Activated naive CD4-positive, alpha-beta T cell treated with anti-CD3 and anti-CD28 coated beads, Interleukin-2, amount 50 U/mL, for 24 hours (primary cell): ENCODE results near the gene FBXO33.

ENCODE experiments used
- H3K27ac Mint-ChIP-seq: one replicate; pipeline ENCODE4 v1.8.0; 2021; ENCODE audit warnings: mild to moderate bottlenecking, mixed read lengths
- H3K27me3 Mint-ChIP-seq: one replicate; pipeline ENCODE4 v1.8.0; 2021; ENCODE audit warnings: mixed read lengths
- H3K36me3 Mint-ChIP-seq: one replicate; pipeline ENCODE4 v1.8.0; 2021; ENCODE audit warnings: mixed read lengths
- H3K4me1 Mint-ChIP-seq: one replicate; pipeline ENCODE4 v1.8.0; 2021; ENCODE audit warnings: mixed read lengths
- H3K4me3 Mint-ChIP-seq: one replicate; pipeline ENCODE4 v1.8.0; 2021; ENCODE audit warnings: mild to moderate bottlenecking, mixed read lengths
- H3K9me3 Mint-ChIP-seq: one replicate; pipeline ENCODE4 v1.8.0; 2021; ENCODE audit warnings: mixed read lengths

Gene FBXO33

GRCh38 chr14:39398382-39398781 lies 33.9 kb downstream of the FBXO33 start:
- Mint-ChIP-seq H3K9me3 (no peaks in the 10 kb centered on the region), H3K36me3 (peaks cover 6% of the 10 kb centered on the region)

DNA sequence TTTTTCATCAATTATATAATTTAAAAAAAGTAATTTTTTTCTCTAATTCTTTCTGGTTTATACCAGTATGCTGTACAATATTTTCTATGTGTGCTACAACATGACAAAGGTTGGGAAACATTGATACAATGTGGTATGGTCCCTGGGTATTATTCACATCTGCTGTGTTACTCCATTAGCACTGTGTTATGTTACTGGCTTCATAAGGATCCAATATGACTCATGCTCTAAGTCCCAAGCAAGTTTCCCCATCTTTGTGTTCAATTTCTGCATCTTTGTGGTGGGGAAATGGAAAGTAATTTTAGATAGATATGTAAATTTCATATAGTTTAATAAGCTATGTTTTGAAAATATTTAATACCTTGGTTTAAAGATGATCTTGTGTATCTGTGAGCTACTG lies 35.8 kb downstream of the FBXO33 start:
- peaks cover 4% of the 10 kb centered on the region for H3K36me3 Mint-ChIP-seq
- H3K27ac Mint-ChIP-seq: no peak overlapping the region
- H3K4me1 Mint-ChIP-seq: peaks cover 16% of the 10 kb centered on the region
- no peak overlapping the region for H3K4me3 Mint-ChIP-seq
- no peaks in the 10 kb centered on the region for H3K9me3 Mint-ChIP-seq
- no peaks in the 10 kb centered on the region for H3K27me3 Mint-ChIP-seq

More at GRCh38 chr14:39398382-39398781, 33.9 kb downstream of the FBXO33 start:
- H3K27me3 Mint-ChIP-seq: no peaks in the 10 kb centered on the region
- peaks cover 20% of the 10 kb centered on the region for H3K4me1 Mint-ChIP-seq
- no peak overlapping the region for H3K27ac Mint-ChIP-seq
- no peak overlapping the region for H3K4me3 Mint-ChIP-seq

DNA sequence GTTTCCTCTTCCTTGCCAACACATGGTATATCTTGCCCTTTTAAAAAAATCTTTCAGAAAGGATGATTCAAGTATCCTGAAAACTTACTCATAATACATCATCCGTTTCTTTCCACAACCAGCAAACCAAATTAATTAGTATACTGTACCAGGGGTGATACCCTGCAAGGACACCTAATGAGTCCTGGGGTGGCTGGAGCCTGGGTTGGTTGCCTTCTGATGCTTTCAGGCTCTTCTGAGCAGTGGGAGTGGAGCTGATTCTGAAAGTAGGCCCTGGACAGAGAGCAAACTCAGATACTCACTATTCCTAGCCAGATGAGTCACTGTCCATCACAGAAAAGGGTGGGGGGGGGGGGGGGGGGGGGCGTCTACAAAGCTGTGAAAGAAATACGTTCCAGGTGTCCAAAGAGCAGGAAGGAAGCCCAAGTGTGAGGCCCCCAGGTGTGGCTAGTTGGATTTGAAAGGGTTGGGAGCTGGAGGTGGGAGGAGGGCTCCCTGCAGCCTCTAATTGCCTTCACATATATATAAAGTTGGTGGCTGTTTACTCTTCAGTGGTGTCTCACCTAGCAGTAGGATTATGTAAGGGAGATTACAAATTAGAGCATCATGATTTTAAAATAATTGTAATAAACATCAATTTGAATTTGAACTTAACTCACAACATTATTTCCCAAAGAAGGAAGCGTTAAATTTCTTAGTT lies 36.5 kb downstream of the FBXO33 start:
- Mint-ChIP-seq H3K27ac (peak overlapping the region; percentile 23), H3K4me3 (no peak overlapping the region), H3K27me3 (no peaks in the 10 kb centered on the region), H3K4me1 (peaks cover 16% of the 10 kb centered on the region), H3K36me3 (peaks cover 4% of the 10 kb centered on the region), H3K9me3 (no peaks in the 10 kb centered on the region)

GRCh38 chr14:39393289-39393688 lies 38.9 kb downstream of the FBXO33 start:
- Mint-ChIP-seq H3K36me3 (peaks cover 4% of the 10 kb centered on the region), H3K27ac (no peak overlapping the region), H3K4me3 (no peak overlapping the region)

GRCh38 chr14:39384177-39384576 lies 48.1 kb downstream of the FBXO33 start:
- H3K36me3 Mint-ChIP-seq: peaks cover 11% of the 10 kb centered on the region
- no peaks in the 10 kb centered on the region for H3K9me3 Mint-ChIP-seq
- no peak overlapping the region for H3K4me3 Mint-ChIP-seq
- peaks cover 39% of the 10 kb centered on the region for H3K4me1 Mint-ChIP-seq
- H3K27ac Mint-ChIP-seq: no peak overlapping the region
- no peaks in the 10 kb centered on the region for H3K27me3 Mint-ChIP-seq

More at GRCh38 chr14:39393289-39393688, 38.9 kb downstream of the FBXO33 start:
- no peaks in the 10 kb centered on the region for H3K9me3 Mint-ChIP-seq
- peaks cover 16% of the 10 kb centered on the region for H3K4me1 Mint-ChIP-seq
- no peaks in the 10 kb centered on the region for H3K27me3 Mint-ChIP-seq

DNA sequence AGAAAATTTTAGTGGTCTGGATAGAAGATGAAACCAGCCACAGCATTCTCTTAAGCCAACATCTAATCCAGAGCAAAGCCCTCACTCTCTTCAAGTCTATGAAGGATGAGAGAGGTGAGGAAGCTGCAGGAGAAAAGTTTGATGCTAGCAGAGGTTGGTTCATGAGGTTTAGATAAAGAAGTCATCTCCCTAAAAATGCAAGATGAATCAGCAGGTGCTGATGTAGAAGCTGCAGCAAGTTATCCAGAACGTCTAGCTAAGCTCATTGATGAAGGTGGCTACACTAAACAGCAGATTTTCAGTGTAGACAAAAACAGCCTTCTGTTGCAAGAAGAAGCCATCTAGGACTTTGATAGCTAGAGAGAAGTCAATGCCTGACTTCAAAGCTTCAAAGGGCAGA lies 48.5 kb downstream of the FBXO33 start:
- Mint-ChIP-seq H3K9me3 (no peaks in the 10 kb centered on the region), H3K4me3 (no peak overlapping the region), H3K27ac (no peak overlapping the region), H3K27me3 (no peaks in the 10 kb centered on the region), H3K4me1 (peaks cover 39% of the 10 kb centered on the region), H3K36me3 (peaks cover 11% of the 10 kb centered on the region)

GRCh38 chr14:39383026-39383660 lies 49.1 kb downstream of the FBXO33 start:
- H3K27ac Mint-ChIP-seq: no peak overlapping the region
- no peak overlapping the region for H3K4me3 Mint-ChIP-seq
- H3K9me3 Mint-ChIP-seq: no peaks in the 10 kb centered on the region
- no peaks in the 10 kb centered on the region for H3K27me3 Mint-ChIP-seq
- H3K36me3 Mint-ChIP-seq: peaks cover 11% of the 10 kb centered on the region
- H3K4me1 Mint-ChIP-seq: peaks cover 39% of the 10 kb centered on the region

DNA sequence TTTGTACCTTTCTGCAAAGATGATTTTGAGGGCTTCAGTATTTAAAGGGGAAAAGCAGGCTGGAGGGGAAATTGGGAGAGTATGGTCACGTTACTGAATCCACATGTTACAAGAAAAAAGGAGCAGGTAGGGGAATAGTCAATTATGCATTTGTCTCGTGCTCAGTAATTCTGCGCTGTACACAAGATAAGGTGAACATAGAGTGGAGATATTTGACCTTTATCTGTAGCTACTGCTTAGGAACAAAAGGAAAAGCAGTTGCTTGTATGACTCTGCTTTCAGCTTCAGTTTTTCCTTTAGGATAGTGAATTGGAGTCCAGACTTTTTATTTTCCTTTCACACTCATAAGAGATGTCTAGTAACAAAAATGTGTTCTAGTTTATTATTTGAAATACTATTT lies 49.8 kb downstream of the FBXO33 start:
- peaks cover 39% of the 10 kb centered on the region for H3K4me1 Mint-ChIP-seq
- peaks cover 11% of the 10 kb centered on the region for H3K36me3 Mint-ChIP-seq
- H3K27ac Mint-ChIP-seq: no peak overlapping the region
- H3K27me3 Mint-ChIP-seq: no peaks in the 10 kb centered on the region
- no peak overlapping the region for H3K4me3 Mint-ChIP-seq
- H3K9me3 Mint-ChIP-seq: no peaks in the 10 kb centered on the region

- no peak overlapping the region for H3K4me3 Mint-ChIP-seq
- no peak overlapping the region for H3K27ac Mint-ChIP-seq
These were observed 50.9 kb downstream of the FBXO33 start for GRCh38 chr14:39381366-39381765.

GRCh38 chr14:39376667-39377403 lies 55.4 kb downstream of the FBXO33 start:
- H3K9me3 Mint-ChIP-seq: no peaks in the 10 kb centered on the region
- peaks cover 12% of the 10 kb centered on the region for H3K4me1 Mint-ChIP-seq
- H3K27ac Mint-ChIP-seq: no peak overlapping the region
- H3K36me3 Mint-ChIP-seq: peaks cover 6% of the 10 kb centered on the region
- H3K4me3 Mint-ChIP-seq: no peak overlapping the region
- H3K27me3 Mint-ChIP-seq: no peaks in the 10 kb centered on the region

More at GRCh38 chr14:39381366-39381765, 50.9 kb downstream of the FBXO33 start:
- H3K9me3 Mint-ChIP-seq: no peaks in the 10 kb centered on the region
- H3K27me3 Mint-ChIP-seq: no peaks in the 10 kb centered on the region
- peaks cover 6% of the 10 kb centered on the region for H3K36me3 Mint-ChIP-seq
- peaks cover 47% of the 10 kb centered on the region for H3K4me1 Mint-ChIP-seq

DNA sequence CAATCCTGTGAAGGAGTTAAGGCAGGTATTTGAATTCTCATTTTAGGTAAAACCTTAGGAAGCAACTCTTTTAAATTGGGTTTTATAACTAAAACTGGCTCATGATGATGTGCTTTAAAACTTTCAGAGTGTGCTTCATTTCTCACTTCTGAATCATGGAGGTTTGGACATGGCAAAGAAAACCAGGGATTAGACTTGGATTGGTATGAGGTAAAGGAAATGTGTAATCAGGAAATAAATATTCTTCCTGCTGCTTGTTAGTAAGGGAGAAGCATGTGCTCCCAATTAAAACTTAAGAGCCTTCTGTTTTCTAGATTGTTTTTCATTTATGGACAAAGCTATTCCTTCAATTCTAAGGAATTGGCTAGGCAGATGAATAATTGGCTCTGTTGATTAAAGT lies 57.4 kb downstream of the FBXO33 start:
- Mint-ChIP-seq H3K4me1 (peaks cover 9% of the 10 kb centered on the region), H3K27ac (no peak overlapping the region), H3K27me3 (no peaks in the 10 kb centered on the region), H3K4me3 (no peak overlapping the region), H3K36me3 (peaks cover 8% of the 10 kb centered on the region), H3K9me3 (no peaks in the 10 kb centered on the region)

DNA sequence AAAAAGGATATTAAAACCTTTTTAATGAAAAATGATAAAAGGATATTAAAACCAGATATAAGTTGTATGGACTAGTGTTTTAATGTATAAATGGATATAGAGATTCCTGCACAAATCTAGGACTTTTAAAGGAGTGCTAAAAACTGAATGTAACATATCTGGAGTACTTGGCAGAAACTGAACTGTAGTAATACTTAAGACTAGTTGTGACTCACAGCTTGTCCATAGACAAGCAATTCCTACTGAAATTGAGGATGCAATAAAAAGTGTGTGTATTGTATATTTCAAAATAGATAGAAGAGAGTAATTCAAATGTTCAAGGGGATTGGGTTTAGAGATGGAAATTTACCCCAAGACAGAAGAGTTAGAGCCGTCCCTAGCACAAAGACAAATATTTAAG lies 59.6 kb downstream of the FBXO33 start:
- Mint-ChIP-seq H3K27me3 (no peaks in the 10 kb centered on the region), H3K9me3 (no peaks in the 10 kb centered on the region), H3K4me3 (no peak overlapping the region), H3K36me3 (peaks cover 9% of the 10 kb centered on the region), H3K27ac (no peak overlapping the region), H3K4me1 (peaks cover 10% of the 10 kb centered on the region)

- H3K27me3 Mint-ChIP-seq: no peaks in the 10 kb centered on the region
- H3K4me3 Mint-ChIP-seq: no peak overlapping the region
- H3K9me3 Mint-ChIP-seq: peaks cover 4% of the 10 kb centered on the region
- H3K27ac Mint-ChIP-seq: no peak overlapping the region
- H3K4me1 Mint-ChIP-seq: peaks cover 8% of the 10 kb centered on the region
- peaks cover 14% of the 10 kb centered on the region for H3K36me3 Mint-ChIP-seq
These were observed 61.8 kb downstream of the FBXO33 start for GRCh38 chr14:39370415-39370814.

DNA sequence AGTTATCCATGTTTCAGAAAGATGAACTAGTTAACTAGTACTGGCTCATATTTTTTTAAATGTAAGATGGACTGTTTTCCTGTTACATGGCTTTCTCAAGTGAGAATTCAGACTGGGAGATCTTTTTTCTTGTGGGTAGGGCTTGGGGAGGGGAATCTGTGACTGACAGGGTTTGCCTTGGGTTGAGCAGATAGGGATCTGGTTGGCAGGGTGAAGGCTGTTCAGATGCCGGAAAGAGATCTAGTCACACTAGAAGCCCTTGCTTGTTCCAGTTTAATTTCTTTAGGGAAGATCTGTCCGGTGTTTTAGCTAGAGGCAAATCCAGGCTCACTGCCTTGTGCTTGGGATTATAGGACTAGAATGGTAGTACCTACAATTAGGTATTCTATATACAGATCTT lies 63.2 kb downstream of the FBXO33 start:
- no peak overlapping the region for H3K4me3 Mint-ChIP-seq
- peaks cover 8% of the 10 kb centered on the region for H3K4me1 Mint-ChIP-seq
- no peak overlapping the region for H3K27ac Mint-ChIP-seq
- H3K9me3 Mint-ChIP-seq: peaks cover 4% of the 10 kb centered on the region
- no peaks in the 10 kb centered on the region for H3K27me3 Mint-ChIP-seq
- H3K36me3 Mint-ChIP-seq: peaks cover 21% of the 10 kb centered on the region

DNA sequence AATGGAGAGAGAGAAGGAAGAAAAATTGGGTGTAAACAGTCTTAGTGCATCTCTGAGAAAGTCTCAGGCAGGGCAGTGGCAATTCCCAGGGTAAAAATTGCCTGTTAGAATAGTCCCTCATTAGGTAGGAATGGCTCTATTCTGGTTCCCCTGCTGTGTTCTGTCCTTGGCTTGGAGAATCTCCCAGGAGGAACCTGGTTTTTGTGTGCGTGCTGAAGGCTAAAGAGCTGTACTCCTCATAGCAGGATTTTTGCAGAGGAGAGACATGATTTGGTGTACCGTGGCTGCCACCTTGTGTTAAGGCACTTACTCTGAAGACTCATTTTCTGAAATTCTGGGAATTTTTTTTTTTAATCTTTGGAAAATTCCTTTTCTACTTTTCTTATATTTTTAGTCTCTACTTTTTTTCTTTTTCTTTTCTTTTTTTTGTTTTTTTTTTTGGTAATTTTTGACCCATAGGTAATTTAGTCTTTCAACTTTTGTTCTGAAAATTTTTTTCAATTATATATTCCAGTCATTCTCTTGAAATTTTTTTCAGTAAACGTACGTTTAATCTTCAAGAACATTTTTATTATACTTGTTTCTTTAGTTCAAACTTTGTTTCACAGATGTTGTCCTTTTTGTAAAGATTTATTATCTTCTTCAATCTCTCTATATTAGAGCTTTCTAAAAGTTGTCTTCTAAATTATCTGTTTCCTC lies 63.8 kb downstream of the FBXO33 start:
- Mint-ChIP-seq H3K4me1 (peaks cover 8% of the 10 kb centered on the region), H3K27me3 (no peaks in the 10 kb centered on the region), H3K9me3 (peaks cover 4% of the 10 kb centered on the region), H3K36me3 (peaks cover 26% of the 10 kb centered on the region), H3K4me3 (no peak overlapping the region), H3K27ac (no peak overlapping the region)
